H54 (cell line): Measurements from ENCODE around the gene ARFRP1.

Experiments
- DNase-seq: peaks from one replicate; pipeline ENCODE4 v3.0.0; 2011; ENCODE audit warnings: low spot score, mixed read lengths; ENCODE audit not compliant: insufficient read length
- FAIRE-seq: peaks from 3 replicates; lab custom pipeline; 2011; peaks lifted over from hg19 to GRCh38; lab: Jason Lieb, UNC
- POLR2A ChIP-seq: IDR thresholded peaks from 2 replicates; pipeline ENCODE4 v1.6.1; 2011; ENCODE audit warnings: low read depth, mild to moderate bottlenecking, low read length

Gene ARFRP1

GRCh38 chr20:63747622-63748069 lies 39.9 kb upstream of the ARFRP1 start:
- no peak for TF ChIP-seq POLR2A
- FAIRE-seq (no peak), DNase-seq (no peak)

GRCh38 chr20:63746751-63747315 lies 39.1 kb upstream of the ARFRP1 start:
- no peak for TF ChIP-seq POLR2A
- no peak for FAIRE-seq
- no peak for DNase-seq

- 0 out of 2 replicates have a peak, but pooled peaks have one; percentile 9 for TF ChIP-seq POLR2A
- FAIRE-seq (no peak), DNase-seq (no peak)
Observed at GRCh38 chr20:63745961-63746731, 38.4 kb upstream of the ARFRP1 start.

GRCh38 chr20:63745424-63745805 lies 37.6 kb upstream of the ARFRP1 start:
- FAIRE-seq (no peak), DNase-seq (no peak)
- TF ChIP-seq POLR2A = no peak

- no peak for TF ChIP-seq POLR2A
- FAIRE-seq (no peak), DNase-seq (no peak)
Observed at GRCh38 chr20:63744574-63745423, 37.0 kb upstream of the ARFRP1 start.

- DNase-seq (no peak), FAIRE-seq (no peak)
- no peak for TF ChIP-seq POLR2A
Observed at GRCh38 chr20:63744158-63744557, 36.4 kb upstream of the ARFRP1 start.

GRCh38 chr20:63743210-63743970 lies 35.6 kb upstream of the ARFRP1 start:
- TF ChIP-seq POLR2A = no peak
- DNase-seq = no peak
- FAIRE-seq = no peak

GRCh38 chr20:63742381-63743024 lies 34.7 kb upstream of the ARFRP1 start:
- no peak for FAIRE-seq
- no peak for TF ChIP-seq POLR2A
- no peak for DNase-seq

- DNase-seq = no peak
Observed at GRCh38 chr20:63741676-63742380, 34.1 kb upstream of the ARFRP1 start.

GRCh38 chr20:63741354-63741675 lies 33.5 kb upstream of the ARFRP1 start:
- DNase-seq = no peak
- no peak for TF ChIP-seq POLR2A
- FAIRE-seq = no peak

More at GRCh38 chr20:63741676-63742380, 34.1 kb upstream of the ARFRP1 start:
- no peak for TF ChIP-seq POLR2A
- FAIRE-seq = no peak

- no peak for FAIRE-seq
- peak; percentile 98 for DNase-seq
- TF ChIP-seq POLR2A = peak; percentile 63
Observed at GRCh38 chr20:63740627-63741353, 33.0 kb upstream of the ARFRP1 start.

GRCh38 chr20:63740070-63740626 lies 32.4 kb upstream of the ARFRP1 start:
- no peak for FAIRE-seq
- DNase-seq = peak; percentile 76
- TF ChIP-seq POLR2A = no peak; the same call in 1 of the 2 replicates
